K562 (cell line): Measurements from ENCODE around the gene PAK1IP1. TPM values are rescaled to one million over a fixed set of nuclear protein-coding genes. Genes with fewer than 3 reads are reported as not detected.

Experiments used
- CC2D1A ChIP-seq: fragments of 450-650 bp; IDR thresholded peaks from 2 replicates; pipeline ENCODE4 v1.6.1; 2017; ENCODE audit warnings: mild to moderate bottlenecking
- CHCHD3 ChIP-seq: fragments of 250-450 bp; sonication (Bioruptor Pico); IDR thresholded peaks from 2 replicates; pipeline ENCODE4 v2.1.2; 2022; ENCODE audit warnings: mild to moderate bottlenecking
- CHD4 ChIP-seq: fragments of 200-600 bp; sonication (generic); IDR thresholded peaks from 3 replicates; pipeline ENCODE4 v1.6.1; 2012; ENCODE audit warnings: low read depth, mild to moderate bottlenecking, mixed read lengths, low read length, inconsistent platforms; ENCODE audit not compliant: insufficient read depth, insufficient replicate concordance, poor library complexity, severe bottlenecking
- COPS2 ChIP-seq: fragments of 450-650 bp; conservative IDR thresholded peaks from 2 replicates; pipeline ENCODE4 v1.6.1; 2016; ENCODE audit warnings: mild to moderate bottlenecking, moderate library complexity
- ESRRA ChIP-seq: fragments of 450-650 bp; IDR thresholded peaks from 2 replicates; pipeline ENCODE4 v1.6.1; 2014; ENCODE audit warnings: low read depth, mild to moderate bottlenecking, moderate library complexity, borderline replicate concordance
- ETV1 ChIP-seq: fragments of 450-650 bp; conservative IDR thresholded peaks from 2 replicates; pipeline ENCODE4 v1.6.1; 2016; ENCODE audit warnings: missing genetic modification characterization, control low read depth, low read depth, missing compliant biosample characterization
- KLF16 ChIP-seq: IDR thresholded peaks from 2 replicates; pipeline ENCODE4 v1.6.1; 2016; ENCODE audit warnings: antibody characterized with exemption
- MCM3 ChIP-seq: fragments of 450-650 bp; IDR thresholded peaks from 2 replicates; pipeline ENCODE4 v1.6.1; 2016
- MGA ChIP-seq: fragments of 450-650 bp; IDR thresholded peaks from 2 replicates; pipeline ENCODE4 v1.6.1; 2016; ENCODE audit warnings: mild to moderate bottlenecking, moderate library complexity
- NR2C2 ChIP-seq, 2 experiments: fragments of 200-800 bp in 1 of 2; sonication (Bioruptor generic) in 1 of 2; sonication (generic) in 1 of 2; formaldehyde crosslinking in 1 of 2; IDR thresholded peaks; 2 replicates each; pipeline versions ENCODE4 v1.6.1 to v1.8.0; 2016 to 2022; ENCODE audit warnings: mild to moderate bottlenecking in 1 of 2, missing compliant biosample characterization in 1 of 2, missing genetic modification characterization in 1 of 2, missing genetic modification reagents in 1 of 2
- RBM14 ChIP-seq: fragments of 200-400 bp; formaldehyde crosslinking; IDR thresholded peaks from 2 replicates; pipeline ENCODE4 v1.6.1; 2018; ENCODE audit warnings: low read depth, mild to moderate bottlenecking, low read length, moderate library complexity, borderline replicate concordance; ENCODE audit not compliant: insufficient read depth
- SAFB2 ChIP-seq: fragments of 200-400 bp; formaldehyde crosslinking; IDR thresholded peaks from 2 replicates; pipeline ENCODE4 v1.6.1; 2018; ENCODE audit warnings: borderline replicate concordance, low read length, low read depth, moderate library complexity; ENCODE audit not compliant: severe bottlenecking
- SMARCA5 ChIP-seq: fragments of 450-650 bp; IDR thresholded peaks from 2 replicates; pipeline ENCODE4 v1.6.1; 2016
- ZKSCAN1 ChIP-seq: fragments of 150-350 bp; IDR thresholded peaks from 2 replicates; pipeline ENCODE4 v1.6.1; 2016; ENCODE audit warnings: low read depth, low read length
- ZNF12 ChIP-seq: sonication (generic); formaldehyde crosslinking; IDR thresholded peaks from 2 replicates; pipeline ENCODE4 v1.4.0; 2020; ENCODE audit warnings: mild to moderate bottlenecking, missing genetic modification reagents
- ZNF583 ChIP-seq: fragments of 250-450 bp; sonication (Bioruptor Pico); IDR thresholded peaks from 2 replicates; pipeline ENCODE4 v1.4.0; 2020
- ZNF764 ChIP-seq: fragments of 250-450 bp; sonication (Bioruptor Pico); IDR thresholded peaks from 2 replicates; pipeline ENCODE4 v1.4.0; 2020; ENCODE audit warnings: low read depth, mild to moderate bottlenecking, moderate library complexity
- polyA plus RNA-seq, 8 experiments: library from polyadenylated mRNA; depleted of rRNA in 4 of 8; stranded (reverse) in 5 of 8; unstranded in 3 of 8; fragments of >200 nt; fragmentation: Nextera tagmentation in 2 of 8; fragmentation: Illumina TruSeq in 1 of 8; extraction: Ambion mirVana in 2 of 8; extraction: Trizol in 1 of 8; gene quantifications; 2 replicates each; pipeline versions ENCODE4 v1.2.1 to v1.2.3, GENCODE V29; 2011 to 2014; ENCODE audit warnings: inconsistent platforms in 1 of 8, missing spikeins in 1 of 8
- total RNA-seq, 7 experiments: library from RNA; depleted of rRNA in 6 of 7; stranded (reverse); fragments of >200 nt in 6 of 7; fragmentation: Illumina TruSeq in 2 of 7; extraction: Trizol in 2 of 7; gene quantifications; 2 replicates each; pipeline versions ENCODE4 v1.2.1 to v1.2.3, GENCODE V29; 2011 to 2021; ENCODE audit warnings: low replicate concordance in 1 of 7

The PAK1IP1 gene
- total and polyA plus RNA-seq, 9 of the 15 experiments (the other 6 are each of a cell fraction or from before 2014, with no cell fraction given): 50.0 to 200 (median 87.0) TPM

- peak; percentile 37; the same call in 1 of the 2 replicates for TF ChIP-seq ZKSCAN1
- TF ChIP-seq CHCHD3: peak; percentile 53; the same call in 1 of the 2 replicates
- TF ChIP-seq SAFB2: no peak
- TF ChIP-seq CC2D1A: peak; percentile 85
- no peak for TF ChIP-seq NR2C2 (CRISPR knock-in tag; IDR thresholded peaks at IDR 0.05)
- TF ChIP-seq NR2C2 (tag; IDR thresholded peaks at IDR 0.05): peak; percentile 93
- no peak for TF ChIP-seq COPS2
- TF ChIP-seq ZNF764 (CRISPR knock-in tag): no peak
- peak; percentile 81 for TF ChIP-seq ESRRA
- no peak; the same call in none of the 2 replicates for TF ChIP-seq ETV1 (tag)
- no peak for TF ChIP-seq ZNF583 (CRISPR knock-in tag)
- TF ChIP-seq ZNF12: peak; percentile 86; the same call in 1 of the 2 replicates
- no peak for TF ChIP-seq SMARCA5
- TF ChIP-seq CHD4: no peak
- peak; percentile 69 for TF ChIP-seq MGA
- no peak for TF ChIP-seq KLF16
- no peak for TF ChIP-seq MCM3
- no peak for TF ChIP-seq RBM14
Measured at GRCh38 chr6:10694302-10695085, at the start of gene PAK1IP1, which contains the start of gene C6orf52 (continued).
